WTC11 (cell line): Measurements from ENCODE around the gene SNX32. TPM values are rescaled to one million over a fixed set of nuclear protein-coding genes. Genes with fewer than 3 reads are reported as not detected.

Experiments
- ATAC-seq: fragments of 200-7000 bp; cut with Tn5 transposase; 2 replicates; pipeline ENCODE4 v1.10.0; 2021; ENCODE audit warnings: mild to moderate bottlenecking, moderate library complexity
- CTCF ChIA-PET: fragments of 300-600 bp; sonication (Branson Sonifier 250); formaldehyde crosslinking; loops from one replicate; lab custom pipeline; 2021; ENCODE audit warnings: antibody characterized with exemption; lab: Charles Lee
- POLR2A ChIA-PET: fragments of 350-600 bp; sonication (Branson Sonifier 250); formaldehyde crosslinking; loops from one replicate; lab custom pipeline; 2021; ENCODE audit warnings: antibody characterized with exemption; lab: Charles Lee
- DNase-seq: peaks from one replicate; pipeline ENCODE4 v3.0.0; 2021; ENCODE audit warnings: low spot score
- H3K27ac Mint-ChIP-seq: 2 replicates; pipeline ENCODE4 v1.8.0; 2021; ENCODE audit warnings: mixed read lengths
- H3K27me3 Mint-ChIP-seq: 2 replicates; pipeline ENCODE4 v1.8.0; 2021; ENCODE audit warnings: low read depth, mild to moderate bottlenecking, moderate library complexity, mixed read lengths
- H3K36me3 Mint-ChIP-seq: 2 replicates; pipeline ENCODE4 v1.8.0; 2021; ENCODE audit warnings: mixed read lengths
- H3K4me1 Mint-ChIP-seq: 2 replicates; pipeline ENCODE4 v1.8.0; 2022; ENCODE audit warnings: mixed read lengths
- H3K4me3 Mint-ChIP-seq: 2 replicates; pipeline ENCODE4 v1.8.0; 2021; ENCODE audit warnings: mild to moderate bottlenecking, moderate library complexity, mixed read lengths
- H3K9me3 Mint-ChIP-seq: 2 replicates; pipeline ENCODE4 v1.8.0; 2021; ENCODE audit warnings: mixed read lengths
- ATF6 ChIP-seq: sonication (generic); formaldehyde crosslinking; IDR thresholded peaks from 2 replicates; pipeline ENCODE4 v1.8.1; 2023; ENCODE audit warnings: mild to moderate bottlenecking, missing genetic modification reagents
- E2F5 ChIP-seq: sonication (generic); formaldehyde crosslinking; IDR thresholded peaks from 2 replicates; pipeline ENCODE4 v1.8.1; 2022; ENCODE audit warnings: mild to moderate bottlenecking, moderate library complexity, missing genetic modification reagents
- ESRRA ChIP-seq: sonication (generic); formaldehyde crosslinking; IDR thresholded peaks from 2 replicates; pipeline ENCODE4 v1.8.1; 2022; ENCODE audit warnings: mild to moderate bottlenecking, missing genetic modification reagents, borderline replicate concordance
- FOXK1 ChIP-seq: sonication (generic); formaldehyde crosslinking; IDR thresholded peaks from 2 replicates; pipeline ENCODE4 v1.8.0; 2022; ENCODE audit warnings: mild to moderate bottlenecking, moderate library complexity, missing genetic modification reagents
- NFE2L1 ChIP-seq: sonication (generic); formaldehyde crosslinking; IDR thresholded peaks from 2 replicates; pipeline ENCODE4 v1.8.1; 2023; ENCODE audit warnings: missing genetic modification reagents
- NR3C1 ChIP-seq: sonication (generic); formaldehyde crosslinking; conservative IDR thresholded peaks from 2 replicates; pipeline ENCODE4 v1.8.1; 2023; ENCODE audit warnings: low read depth, mild to moderate bottlenecking, missing genetic modification reagents
- OVOL2 ChIP-seq: fragments of 250-450 bp; sonication (Bioruptor Pico); IDR thresholded peaks from 2 replicates; pipeline ENCODE4 v1.9.0; 2021; ENCODE audit warnings: mild to moderate bottlenecking, borderline replicate concordance
- PRDM15 ChIP-seq: sonication (generic); formaldehyde crosslinking; IDR thresholded peaks from 2 replicates; pipeline ENCODE4 v1.8.0; 2022; ENCODE audit warnings: missing genetic modification reagents
- SMAD4 ChIP-seq: sonication (generic); formaldehyde crosslinking; IDR thresholded peaks from 2 replicates; pipeline ENCODE4 v1.8.0; 2022; ENCODE audit warnings: mild to moderate bottlenecking, missing genetic modification reagents
- SOX15 ChIP-seq: fragments of 250-450 bp; sonication (Bioruptor Pico); IDR thresholded peaks from 2 replicates; pipeline ENCODE4 v1.9.0; 2021; ENCODE audit warnings: mild to moderate bottlenecking
- USF2 ChIP-seq: sonication (generic); formaldehyde crosslinking; IDR thresholded peaks from 2 replicates; pipeline ENCODE4 v1.8.1; 2023; ENCODE audit warnings: mild to moderate bottlenecking, missing genetic modification reagents, moderate library complexity
- ZNF512 ChIP-seq: sonication (generic); formaldehyde crosslinking; IDR thresholded peaks from 2 replicates; pipeline ENCODE4 v1.8.1; 2022; ENCODE audit warnings: missing genetic modification reagents, borderline replicate concordance
- ZNF532 ChIP-seq: fragments of 250-450 bp; sonication (Bioruptor Pico); IDR thresholded peaks from 2 replicates; pipeline ENCODE4 v1.9.0; 2021; ENCODE audit warnings: mild to moderate bottlenecking, borderline replicate concordance
- total RNA-seq: library from RNA; stranded (reverse); gene quantifications from 3 replicates; pipeline ENCODE4 v1.2.3, GENCODE V29; 2021

Gene SNX32
- total RNA-seq, 1 experiment from 2014 or later: 2.9 TPM

GRCh38 chr11:65834202-65834601, 439 bp downstream of the SNX32 start (continued):
- no peak for TF ChIP-seq FOXK1
- no peak for TF ChIP-seq ESRRA (CRISPR knock-in tag)

GRCh38 chr11:65842144-65842543, 8.4 kb downstream of the SNX32 start:
- TF ChIP-seq ZNF532 (CRISPR knock-in tag) (no peak), ATF6 (no peak), SOX15 (CRISPR knock-in tag) (no peak), E2F5 (CRISPR knock-in tag) (no peak), NFE2L1 (CRISPR knock-in tag) (no peak), NR3C1 (CRISPR knock-in tag) (no peak)
- DNase-seq: no peak
- H3K36me3 Mint-ChIP-seq: no peaks in the 10 kb centered on the region
- H3K27me3 Mint-ChIP-seq: peaks cover 3% of the 10 kb centered on the region
- ATAC-seq: no peak
- no peaks in the 10 kb centered on the region for H3K9me3 Mint-ChIP-seq
- no peak overlapping the region for H3K4me3 Mint-ChIP-seq
- ChIA-PET CTCF (interaction anchor here (1.7 to 2.7 kb wide), 3 partner anchors 10 to 62 kb away, joined by 4 to 9 read pairs (median 6); partner anchors contain the start of gene MUS81), POLR2A (no interaction called here)
- H3K4me1 Mint-ChIP-seq: no peaks in the 10 kb centered on the region
- no peak overlapping the region for H3K27ac Mint-ChIP-seq

GRCh38 chr11:65843811-65844210, 10.0 kb downstream of the SNX32 start:
- Mint-ChIP-seq H3K4me1 (no peaks in the 10 kb centered on the region), H3K4me3 (no peak overlapping the region), H3K27me3 (peaks cover 13% of the 10 kb centered on the region), H3K9me3 (no peaks in the 10 kb centered on the region), H3K36me3 (no peaks in the 10 kb centered on the region), H3K27ac (no peak overlapping the region)
- ATAC-seq: no peak
- no peak for TF ChIP-seq OVOL2 (CRISPR knock-in tag)
- no peak for TF ChIP-seq SMAD4 (CRISPR knock-in tag)
- DNase-seq: no peak
- ChIA-PET CTCF (interaction anchor here (0.6 to 2.7 kb wide), 6 partner anchors 8 to 64 kb away, joined by 3 to 9 read pairs (median 4); partner anchors contain the start of gene MUS81), POLR2A (no interaction called here)

- POLR2A ChIA-PET: no interaction called here
- no peak for DNase-seq
- Mint-ChIP-seq H3K9me3 (no peaks in the 10 kb centered on the region), H3K4me1 (peaks cover 3% of the 10 kb centered on the region), H3K36me3 (no peaks in the 10 kb centered on the region), H3K27me3 (peaks cover 13% of the 10 kb centered on the region), H3K27ac (no peak overlapping the region), H3K4me3 (no peak overlapping the region)
- ATAC-seq: no peak
- CTCF ChIA-PET: interaction anchor here (1.2 to 2.2 kb wide), 2 partner anchors 40 to 65 kb away, joined by 6 read pairs; no protein-coding TSS in a partner anchor
- TF ChIP-seq USF2 (CRISPR knock-in tag): no peak
- no peak for TF ChIP-seq PRDM15 (CRISPR knock-in tag)
- no peak for TF ChIP-seq SOX15 (CRISPR knock-in tag)
- TF ChIP-seq NFE2L1 (CRISPR knock-in tag): no peak
- no peak for TF ChIP-seq ZNF512
Observed at GRCh38 chr11:65844231-65844872, 10.6 kb downstream of the SNX32 start.
